Tibial nerve (tissue), 4 donors: Measurements from ENCODE around the gene SCIN. TPM values are rescaled to one million over a fixed set of nuclear protein-coding genes. Genes with fewer than 3 reads are reported as not detected.

Source experiments
- DNase-seq, 2 donors: peaks; one replicate each; pipeline ENCODE4 v3.0.0-alpha.2; 2019; ENCODE audit warnings: low spot score in 2 of 2
- H3K27ac ChIP-seq, 4 donors: fragments of 200-600 bp; sonication (generic) in 3 of 4; one replicate each; pipeline ENCODE4 v1.5.1; 2017 to 2019; ENCODE audit warnings: mild to moderate bottlenecking in 1 of 4
- H3K27me3 ChIP-seq, 2 donors: fragments of 200-600 bp; sonication (generic) in 1 of 2; one replicate each; pipeline versions ENCODE4 v1.5.1 to v1.6.0; 2017 to 2019
- H3K36me3 ChIP-seq, 3 donors: fragments of 200-600 bp; sonication (generic); one replicate each; pipeline ENCODE4 v1.5.1; 2018 to 2019
- H3K4me1 ChIP-seq, 4 donors: fragments of 200-600 bp; sonication (generic) in 3 of 4; one replicate each; pipeline ENCODE4 v1.5.1; 2017 to 2019
- H3K4me3 ChIP-seq, 4 donors: fragments of 200-600 bp; sonication (generic) in 3 of 4; one replicate each; pipeline ENCODE4 v1.5.1; 2017 to 2019; ENCODE audit warnings: mild to moderate bottlenecking in 1 of 4, moderate library complexity in 1 of 4
- H3K9me3 ChIP-seq, 4 donors: fragments of 200-600 bp; sonication (generic) in 3 of 4; one replicate each; pipeline ENCODE4 v1.5.1; 2017 to 2019
- CTCF ChIP-seq, 5 experiments: fragments of 200-600 bp in 3 of 5; fragments of 450-650 bp in 2 of 5; sonication (generic) in 3 of 5; IDR thresholded peaks; one replicate each; pipeline ENCODE4 v1.5.1; 2016 to 2019; ENCODE audit warnings: antibody characterized with exemption in 5 of 5, mild to moderate bottlenecking in 3 of 5, moderate library complexity in 2 of 5
- EP300 ChIP-seq, 2 donors: sonication (generic); formaldehyde crosslinking; IDR thresholded peaks; one replicate each; pipeline ENCODE4 v1.6.1; 2017; ENCODE audit warnings: antibody characterized with exemption in 2 of 2, mild to moderate bottlenecking in 1 of 2
- POLR2A ChIP-seq, 2 donors: fragments of 450-650 bp; IDR thresholded peaks; one replicate each; pipeline ENCODE4 v1.6.1; 2017; ENCODE audit warnings: antibody characterized with exemption in 2 of 2, mild to moderate bottlenecking in 2 of 2, moderate library complexity in 2 of 2
- WGBS, 2 donors: methylation state at CpG; one replicate each; pipeline ENCODE4 v1.1.5; 2018; 5-methylcytosine and 5-hydroxymethylcytosine counted together
- total RNA-seq, 4 donors: library from RNA; depleted of rRNA; stranded (reverse); fragments of >200 nt; gene quantifications; one replicate each; pipeline ENCODE4 v1.1.0, GENCODE V29; 2016

Gene SCIN
- total RNA-seq, 4 donors from 2014 or later, result under 0.01 to 7.0 (median 2.2) TPM

- peaks cover 0 to under 1% (median 0%) of the 10 kb centered on the region in 4 donors for H3K9me3 ChIP-seq
- DNase-seq, result no peak
- no peak for TF ChIP-seq POLR2A (IDR thresholded peaks at IDR 0.05)
- no peak for TF ChIP-seq CTCF (IDR thresholded peaks at IDR 0.05)
- no peak for TF ChIP-seq EP300 (IDR thresholded peaks at IDR 0.05)
- no peak overlapping the region for H3K27ac ChIP-seq
- no peaks in the 10 kb centered on the region for H3K4me1 ChIP-seq
- no peaks in the 10 kb centered on the region for H3K27me3 ChIP-seq
- no peaks in the 10 kb centered on the region for H3K36me3 ChIP-seq
- H3K4me3 ChIP-seq, result no peak overlapping the region
- WGBS, 2 donors, result 77 to 80% methylated on average over 7 of the region's 7 CpGs
These were observed 25.8 kb downstream of the SCIN start for GRCh38 chr7:12596225-12596790.

GRCh38 chr7:12601302-12601869 is 30.9 kb downstream of the SCIN start:
- H3K4me3 ChIP-seq, result no peak overlapping the region
- DNase-seq, result no peak
- 69 to 74% methylated on average over 1 of the region's 1 CpG for WGBS, 2 donors
- no peak overlapping the region for H3K27ac ChIP-seq
- no peaks in the 10 kb centered on the region for H3K36me3 ChIP-seq
- no peaks in the 10 kb centered on the region for H3K4me1 ChIP-seq
- no peaks in the 10 kb centered on the region for H3K27me3 ChIP-seq
- TF ChIP-seq EP300 (IDR thresholded peaks at IDR 0.05) (no peak), CTCF (IDR thresholded peaks at IDR 0.05) (no peak), POLR2A (IDR thresholded peaks at IDR 0.05) (no peak)
- H3K9me3 ChIP-seq, result peaks cover 0 to 18% (median 2%) of the 10 kb centered on the region in 4 donors

GRCh38 chr7:12607134-12607533 is 36.6 kb downstream of the SCIN start:
- H3K27ac ChIP-seq, result no peak overlapping the region
- no peaks in the 10 kb centered on the region for H3K36me3 ChIP-seq
- 94 to 97% methylated on average over 1 of the region's 1 CpG for WGBS, 2 donors
- no peak overlapping the region for H3K4me3 ChIP-seq
- H3K9me3 ChIP-seq, result peaks cover 0 to 13% (median 1%) of the 10 kb centered on the region in 4 donors
- DNase-seq, result no peak
- TF ChIP-seq EP300 (IDR thresholded peaks at IDR 0.05) (no peak), POLR2A (IDR thresholded peaks at IDR 0.05) (no peak), CTCF (IDR thresholded peaks at IDR 0.05) (no peak)
- H3K27me3 ChIP-seq, result no peaks in the 10 kb centered on the region
- H3K4me1 ChIP-seq, result peaks cover 0 to 6% (median 0%) of the 10 kb centered on the region in 4 donors

GRCh38 chr7:12609561-12609960 is 39.0 kb downstream of the SCIN start:
- Histone ChIP-seq H3K27ac (no peak overlapping the region), H3K27me3 (no peaks in the 10 kb centered on the region), H3K36me3 (no peaks in the 10 kb centered on the region), H3K4me3 (no peak overlapping the region), H3K4me1 (peaks cover 0 to 6% (median 0%) of the 10 kb centered on the region in 4 donors), H3K9me3 (no peaks in the 10 kb centered on the region)
- TF ChIP-seq POLR2A (IDR thresholded peaks at IDR 0.05) (no peak), CTCF (IDR thresholded peaks at IDR 0.05) (no peak), EP300 (IDR thresholded peaks at IDR 0.05) (no peak)
- WGBS, 2 donors, result 25 to 28% methylated on average over 1 of the region's 1 CpG
- no peak for DNase-seq

GRCh38 chr7:12610899-12611298 is 40.4 kb downstream of the SCIN start:
- Histone ChIP-seq H3K27ac (no peak overlapping the region), H3K4me1 (peaks cover 0 to 6% (median 0%) of the 10 kb centered on the region in 4 donors), H3K9me3 (no peaks in the 10 kb centered on the region), H3K4me3 (no peak overlapping the region), H3K36me3 (no peaks in the 10 kb centered on the region), H3K27me3 (no peaks in the 10 kb centered on the region)
- 66 to 87% methylated on average over 2 of the region's 2 CpGs for WGBS, 2 donors
- DNase-seq, result no peak
- TF ChIP-seq CTCF (IDR thresholded peaks at IDR 0.05) (no peak), EP300 (IDR thresholded peaks at IDR 0.05) (no peak), POLR2A (IDR thresholded peaks at IDR 0.05) (no peak)
